Endothelial cell of umbilical vein (primary cell): ENCODE results near the gene BMPR1B. TPM values are rescaled to one million over a fixed set of nuclear protein-coding genes. Genes with fewer than 3 reads are reported as not detected.

Experiments used
- BruUV-seq: library from RNA; stranded (reverse); fragments of 400-500 nt; replicated peaks from 2 replicates; lab custom pipeline; 2021; lab: Mats Ljungman, UMichigan
- CTCF ChIA-PET: fragments of 300-600, 350-600 bp; sonication (Branson Sonifier 250); formaldehyde crosslinking; loops from one replicate; lab custom pipeline; 2021; ENCODE audit warnings: antibody characterized with exemption, inconsistent platforms; lab: Charles Lee
- POLR2A ChIA-PET: fragments of 300-600, 350-600 bp; sonication (Branson Sonifier 250); formaldehyde crosslinking; loops from one replicate; lab custom pipeline; 2021; ENCODE audit warnings: antibody characterized with exemption, inconsistent platforms; lab: Charles Lee
- DNase-seq: peaks from one replicate; pipeline ENCODE4 v3.0.0-alpha.2; 2011; ENCODE audit warnings: low read depth, low spot score
- FAIRE-seq: peaks from 2 replicates; lab custom pipeline; 2011; peaks lifted over from hg19 to GRCh38; lab: Jason Lieb, UNC
- H2AFZ ChIP-seq: 2 replicates; pipeline ENCODE4 v1.6.0; 2012; ENCODE audit warnings: low read depth, low read length, control low read depth, inconsistent platforms
- H3K27ac ChIP-seq: 2 replicates; pipeline ENCODE4 v1.5.1; 2011; ENCODE audit warnings: low read depth, mild to moderate bottlenecking, control low read depth, low read length, moderate library complexity; ENCODE audit not compliant: insufficient read depth
- H3K27me3 ChIP-seq, 2 experiments: 2 replicates each; pipeline versions ENCODE4 v1.6.0 to v1.6.1; 2011; ENCODE audit warnings: low read length in 2 of 2, mixed read lengths in 1 of 2; ENCODE audit not compliant: control insufficient read depth in 2 of 2, insufficient read depth in 2 of 2
- H3K36me3 ChIP-seq, 2 experiments: 2 replicates in 1 of 2; 3 replicates in 1 of 2; pipeline ENCODE4 v1.5.1; 2011; ENCODE audit warnings: low read length in 2 of 2, mild to moderate bottlenecking in 1 of 2, moderate library complexity in 1 of 2; ENCODE audit not compliant: control insufficient read depth in 2 of 2, insufficient read depth in 2 of 2; ENCODE audit errors: extremely low read depth in 1 of 2
- H3K4me1 ChIP-seq: 3 replicates; pipeline ENCODE4 v1.5.1; 2011; ENCODE audit warnings: mild to moderate bottlenecking, low read length; ENCODE audit not compliant: control insufficient read depth, insufficient read depth; ENCODE audit errors: extremely low read depth
- H3K4me2 ChIP-seq: 2 replicates; pipeline ENCODE4 v1.6.1; 2011; ENCODE audit warnings: low read length, control low read depth, mixed read lengths; ENCODE audit not compliant: insufficient read depth
- H3K4me3 ChIP-seq, 3 experiments: fragments of 200-600 bp in 1 of 3; sonication (generic), shearing (Covaris generic) in 1 of 3; replicated peaks in 1 of 3; 2 replicates each; pipeline ENCODE4 v1.5.1; 2011 to 2016; ENCODE audit warnings: control low read depth in 3 of 3, low read length in 3 of 3, mild to moderate bottlenecking in 2 of 3, inconsistent platforms in 1 of 3, low read depth in 1 of 3, moderate library complexity in 1 of 3; ENCODE audit not compliant: insufficient read depth in 1 of 3
- H3K79me2 ChIP-seq: 2 replicates; pipeline ENCODE4 v1.6.0; 2012; ENCODE audit warnings: low read length, inconsistent platforms; ENCODE audit not compliant: control insufficient read depth, insufficient read depth
- H3K9ac ChIP-seq: replicated peaks from 2 replicates; pipeline ENCODE3; 2011; ENCODE audit warnings: low read length, control low read depth; ENCODE audit not compliant: insufficient read depth; ENCODE audit errors: extremely low read depth
- H3K9me1 ChIP-seq: replicated peaks from 3 replicates; pipeline ENCODE4 v1.6.0; 2011; ENCODE audit warnings: mild to moderate bottlenecking, low read length; ENCODE audit not compliant: control insufficient read depth, insufficient read depth; ENCODE audit errors: extremely low read depth
- H3K9me3 ChIP-seq: replicated peaks from 2 replicates; pipeline ENCODE4 v1.5.1; 2012; ENCODE audit warnings: low read length, inconsistent platforms; ENCODE audit not compliant: control insufficient read depth, insufficient read depth
- H4K20me1 ChIP-seq: replicated peaks from 2 replicates; pipeline ENCODE3; 2011; ENCODE audit warnings: mild to moderate bottlenecking, low read length; ENCODE audit not compliant: control insufficient read depth, insufficient read depth; ENCODE audit errors: extremely low read depth
- CTCF ChIP-seq, 2 donors: IDR thresholded peaks; 1 replicate in 1 of 2; 2 replicates in 1 of 2; pipeline ENCODE4 v1.5.1; 2011; ENCODE audit warnings: low read length in 2 of 2, mild to moderate bottlenecking in 2 of 2, moderate library complexity in 2 of 2, control low read depth in 1 of 2, inconsistent platforms in 1 of 2, low read depth in 1 of 2; ENCODE audit not compliant: insufficient read depth in 1 of 2; ENCODE audit errors: extremely low read depth in 1 of 2
- EZH2 ChIP-seq: IDR thresholded peaks from 2 replicates; pipeline ENCODE4 v1.6.1; 2012; ENCODE audit warnings: borderline replicate concordance, low read depth, mild to moderate bottlenecking, moderate library complexity, low read length, inconsistent platforms; ENCODE audit not compliant: severe bottlenecking
- FOS ChIP-seq: IDR thresholded peaks from 2 replicates; pipeline ENCODE4 v1.6.1; 2011; ENCODE audit warnings: mild to moderate bottlenecking, low read length, moderate library complexity, borderline replicate concordance; ENCODE audit not compliant: insufficient read depth
- GATA2 ChIP-seq: IDR thresholded peaks from 2 replicates; pipeline ENCODE4 v1.7.0; 2011; ENCODE audit warnings: low read depth, mild to moderate bottlenecking, moderate library complexity, mixed read lengths, low read length; ENCODE audit not compliant: insufficient read length, insufficient read depth
- MAX ChIP-seq: IDR thresholded peaks from 2 replicates; pipeline ENCODE4 v1.6.1; 2011; ENCODE audit not compliant: insufficient read depth, insufficient read length
- dilution Hi-C: fragments of 300-500 bp; cut with MboI; formaldehyde crosslinking; loops from one replicate; pipeline ENCODE4 v1.15.0; 2019; ENCODE audit warnings: low sequenced_read_pairs; ENCODE audit not compliant: extremely low pct_ligation_motif_present
- intact Hi-C: fragments of 100-400 bp; cut with micrococcal nuclease; formaldehyde crosslinking; loops from one replicate; pipeline ENCODE4 v1.10.0; 2022
- polyA plus RNA-seq, 4 experiments: library from polyadenylated mRNA; depleted of rRNA in 3 of 4; stranded (reverse) in 3 of 4; unstranded in 1 of 4; fragments of >200 nt; gene quantifications; 2 replicates each; pipeline versions ENCODE4 v1.2.1 to v1.2.3, GENCODE V29; 2011 to 2012; ENCODE audit warnings: missing spikeins in 1 of 4
- total RNA-seq: library from RNA; stranded (reverse); gene quantifications from 2 replicates; pipeline ENCODE4 v1.2.3, GENCODE V29; 2021

BMPR1B gene
- total and polyA plus RNA-seq, 2 donors (not counting 3 experiments of a cell fraction or from before 2014, with no cell fraction given) = 0.28 to 2.1 TPM

- no peaks in the 10 kb centered on the region for H3K4me1 ChIP-seq
- ChIA-PET POLR2A (no interaction called here), CTCF (interaction anchor here (0.5 to 0.9 kb wide), 2 partner anchors 19 to 449 kb away, joined by 3 read pairs; no protein-coding TSS in a partner anchor)
- DNase-seq = peak; percentile 30
- intact Hi-C loops (no loop called here), dilution Hi-C loops (no loop called here)
- FAIRE-seq = peak; percentile 69
- H3K36me3 ChIP-seq = no peaks in the 10 kb centered on the region
- H3K27me3 ChIP-seq = no peaks in the 10 kb centered on the region
- no peak overlapping the region for H3K9ac ChIP-seq
- no TSS peak for BruUV-seq
- no peak overlapping the region for H2AFZ ChIP-seq
- H3K9me1 ChIP-seq = no peaks in the 10 kb centered on the region
- H3K9me3 ChIP-seq = no peaks in the 10 kb centered on the region
- H3K79me2 ChIP-seq = no peaks in the 10 kb centered on the region
- no peak overlapping the region for H3K27ac ChIP-seq
- H4K20me1 ChIP-seq = no peaks in the 10 kb centered on the region
- no peak overlapping the region for H3K4me3 ChIP-seq
- TF ChIP-seq GATA2 (no peak), FOS (peak; percentile 55), MAX (no peak), EZH2 (no peak)
- H3K4me2 ChIP-seq = no peak overlapping the region
These were observed 218.7 kb downstream of the BMPR1B start for GRCh38 chr4:94976371-94977011.

GRCh38 chr4:94978904-94979303, 221.1 kb downstream of the BMPR1B start:
- intact Hi-C loops = no loop called here
- dilution Hi-C loops = no loop called here
- Histone ChIP-seq H3K27ac (no peak overlapping the region), H3K9me3 (no peaks in the 10 kb centered on the region), H3K9me1 (no peaks in the 10 kb centered on the region), H3K4me1 (no peaks in the 10 kb centered on the region), H3K9ac (no peak overlapping the region), H3K36me3 (no peaks in the 10 kb centered on the region), H3K4me3 (no peak overlapping the region), H2AFZ (no peak overlapping the region), H3K27me3 (no peaks in the 10 kb centered on the region), H4K20me1 (no peaks in the 10 kb centered on the region), H3K4me2 (no peak overlapping the region), H3K79me2 (no peaks in the 10 kb centered on the region)
- no peak for TF ChIP-seq CTCF (IDR thresholded peaks at IDR 0.05; ENCODE audit: extremely low read depth in 1 of 2, insufficient read depth in 1 of 2, low read depth in 1 of 2, low read length in 2 of 2)
- peak; percentile 19 for TF ChIP-seq FOS
- DNase-seq (peak; percentile 21), FAIRE-seq (no peak)
- POLR2A ChIA-PET = no interaction called here
- BruUV-seq = no TSS peak
- CTCF ChIA-PET = no interaction called here
